HG03342 (cell line): ENCODE results near the gene DIS3L2.
"Not testable (repeated sequence)": the region's sequence is repeated elsewhere in the genome, so short reads cannot be mapped to it uniquely, and the experiment has no call there.

Source experiments
- ATAC-seq: cut with Tn5 transposase; IDR thresholded peaks from one replicate; pipeline ENCODE4 v1.9.1; 2021; ENCODE audit warnings: mild to moderate bottlenecking, moderate library complexity; ENCODE audit not compliant: unreplicated experiment

Gene DIS3L2

GRCh38 chr2:232316461-232317330, 355.2 kb downstream of the DIS3L2 start:
- no peak for ATAC-seq

DNA sequence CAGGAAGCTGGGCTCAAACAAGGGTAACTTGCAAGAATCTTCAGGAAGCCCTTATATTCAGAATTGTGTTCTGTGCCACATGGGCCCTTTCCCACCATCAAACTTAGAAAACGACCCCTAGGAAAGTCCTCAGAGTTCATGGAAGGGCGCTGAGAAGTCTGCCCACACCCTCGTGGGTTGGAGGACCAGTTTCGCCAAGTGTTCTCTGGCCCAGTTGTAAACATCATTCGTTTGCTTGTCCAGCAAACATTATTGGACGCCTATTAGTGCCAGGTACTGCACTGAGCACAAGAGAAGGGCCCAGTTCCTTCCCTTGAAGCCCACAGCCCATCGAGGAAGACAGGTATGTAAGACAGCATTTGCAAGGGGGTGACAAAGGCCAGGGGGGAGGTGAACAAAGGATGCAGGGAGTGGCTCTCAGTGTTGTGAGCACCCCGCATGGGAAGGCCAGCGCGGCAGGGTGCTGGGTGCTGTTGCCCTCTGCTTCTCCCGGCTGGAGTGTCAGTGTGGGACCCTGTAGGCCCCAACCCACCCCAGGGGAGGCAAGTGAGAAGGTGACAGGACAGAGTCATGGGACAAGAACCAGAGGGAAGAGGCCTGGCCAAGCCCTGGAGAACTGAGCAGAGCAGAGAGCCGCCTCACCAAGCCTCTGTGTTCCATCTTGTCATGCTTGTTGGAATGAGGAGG, 356.8 kb downstream of the DIS3L2 start:
- no peak for ATAC-seq

DNA sequence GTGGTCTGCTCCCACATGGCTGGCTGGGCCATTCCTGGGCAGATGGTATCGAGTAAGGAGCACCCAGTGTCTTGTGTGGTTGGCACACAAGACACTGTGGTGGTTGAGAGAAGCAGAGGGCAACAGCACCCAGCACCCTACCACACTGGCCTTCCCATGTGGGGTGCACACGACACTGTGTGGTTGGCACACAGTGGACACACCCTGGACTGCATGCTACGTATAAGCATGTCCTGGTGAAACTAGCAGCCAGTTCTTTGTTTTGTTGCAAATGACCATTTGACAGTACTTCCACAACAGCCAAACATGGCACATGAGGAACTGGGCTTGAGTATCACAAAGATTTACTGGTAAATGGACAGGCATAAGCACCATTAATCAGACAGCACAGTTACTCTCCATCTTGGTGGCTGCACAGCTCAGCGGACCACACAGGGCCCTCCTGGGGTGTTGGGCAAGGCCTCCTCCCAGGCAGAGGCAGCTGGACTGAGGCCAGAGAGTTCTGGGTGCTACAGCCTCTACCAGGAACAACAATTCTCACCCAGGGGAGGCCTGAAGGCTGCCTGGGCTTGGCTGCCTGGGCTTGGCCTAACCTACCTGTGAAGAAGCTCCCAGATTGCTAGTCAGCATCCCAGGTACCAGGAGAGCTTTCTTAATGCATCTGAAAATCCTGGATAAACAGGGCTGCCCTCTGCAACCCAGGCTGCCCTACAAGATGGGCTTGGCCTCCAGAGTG, 357.7 kb downstream of the DIS3L2 start:
- ATAC-seq: no peak

- no peak for ATAC-seq
Observed at GRCh38 chr2:232319803-232320442, 358.4 kb downstream of the DIS3L2 start.

DNA sequence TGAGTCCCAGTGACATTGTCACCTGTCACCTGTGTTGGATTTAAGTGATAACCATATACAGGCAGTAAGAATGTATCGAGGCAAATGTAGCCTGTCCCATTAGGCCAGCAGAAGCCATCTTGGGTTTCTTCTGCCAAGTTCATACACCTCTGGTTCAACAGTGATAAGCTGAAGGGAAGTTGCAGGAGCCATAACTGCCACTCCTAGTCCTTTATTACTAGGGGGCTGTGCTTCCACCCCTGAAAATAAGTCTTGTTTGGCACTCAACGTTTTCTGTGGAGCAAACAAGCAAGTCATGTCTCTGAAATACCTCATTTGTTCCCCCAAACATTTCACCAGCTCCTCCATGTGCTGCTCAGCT, 358.9 kb downstream of the DIS3L2 start:
- ATAC-seq: no peak

DNA sequence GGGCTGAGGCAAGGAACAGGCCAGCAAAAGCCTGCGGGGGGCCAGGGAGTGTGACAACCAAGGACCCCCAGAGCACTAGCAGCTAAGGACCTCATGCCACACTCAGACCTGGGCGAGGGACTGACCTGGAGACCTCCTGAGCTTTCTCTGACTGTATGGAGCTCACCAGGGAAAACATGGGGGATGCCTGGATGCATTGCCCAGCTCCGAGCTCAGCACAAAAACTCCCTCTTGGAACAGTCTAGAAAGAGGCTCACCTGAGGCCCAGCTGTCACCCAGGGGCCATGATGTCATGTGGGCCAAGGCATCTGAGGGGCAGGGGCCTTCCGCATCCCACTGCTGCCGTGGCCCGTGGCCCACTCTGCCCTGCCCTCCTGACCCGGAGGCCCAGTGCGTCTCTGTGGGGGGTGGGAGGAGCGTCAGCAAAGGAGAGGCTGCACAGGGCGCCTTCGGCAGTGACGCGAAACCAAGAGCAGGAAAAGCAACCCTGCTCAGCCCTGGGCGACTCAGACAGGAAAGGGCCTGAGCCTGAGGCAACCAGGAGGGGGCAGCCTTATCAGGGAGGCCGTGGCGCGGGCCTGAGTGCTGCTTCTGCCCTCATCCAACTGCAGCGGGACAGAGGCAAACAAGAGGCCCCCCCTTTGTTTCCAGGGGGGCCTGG, 359.8 kb downstream of the DIS3L2 start:
- no peak for ATAC-seq

DNA sequence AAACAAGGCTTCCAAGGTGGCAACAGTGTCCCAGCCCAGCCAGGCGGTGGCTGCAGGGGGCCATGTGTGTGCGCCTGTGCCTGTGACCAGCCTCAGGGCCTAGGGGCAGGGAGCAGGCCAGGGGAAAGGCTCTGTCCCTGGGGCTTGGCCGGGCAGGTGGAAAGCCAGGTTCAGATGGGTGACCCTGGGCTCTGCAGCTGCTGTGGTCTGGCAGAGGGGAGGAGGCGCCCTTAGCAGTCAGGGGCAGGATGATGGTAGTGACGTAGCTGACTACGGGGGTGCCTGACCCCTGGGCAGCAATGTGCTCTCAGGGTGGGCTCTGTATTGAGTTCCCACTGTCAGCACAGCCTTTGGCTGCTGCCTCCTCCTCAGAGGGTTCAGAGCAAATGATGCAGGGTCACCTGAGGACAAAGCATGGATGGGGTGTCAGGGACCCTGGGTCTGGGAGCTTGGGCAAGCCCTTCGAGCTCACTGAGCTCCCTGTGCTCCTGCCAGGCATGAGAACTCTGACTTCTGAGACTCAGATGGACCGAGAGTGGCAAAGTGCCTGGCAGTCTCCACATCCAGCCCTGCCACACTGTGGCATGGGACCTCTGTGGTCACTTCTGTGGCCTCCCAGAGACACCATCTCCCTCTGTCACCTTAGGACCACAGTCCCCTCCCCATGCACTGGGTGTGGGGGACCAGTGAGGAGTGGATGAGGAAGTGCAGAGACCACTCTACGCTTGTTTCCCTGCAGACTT, 360.5 kb downstream of the DIS3L2 start:
- no peak for ATAC-seq

DNA sequence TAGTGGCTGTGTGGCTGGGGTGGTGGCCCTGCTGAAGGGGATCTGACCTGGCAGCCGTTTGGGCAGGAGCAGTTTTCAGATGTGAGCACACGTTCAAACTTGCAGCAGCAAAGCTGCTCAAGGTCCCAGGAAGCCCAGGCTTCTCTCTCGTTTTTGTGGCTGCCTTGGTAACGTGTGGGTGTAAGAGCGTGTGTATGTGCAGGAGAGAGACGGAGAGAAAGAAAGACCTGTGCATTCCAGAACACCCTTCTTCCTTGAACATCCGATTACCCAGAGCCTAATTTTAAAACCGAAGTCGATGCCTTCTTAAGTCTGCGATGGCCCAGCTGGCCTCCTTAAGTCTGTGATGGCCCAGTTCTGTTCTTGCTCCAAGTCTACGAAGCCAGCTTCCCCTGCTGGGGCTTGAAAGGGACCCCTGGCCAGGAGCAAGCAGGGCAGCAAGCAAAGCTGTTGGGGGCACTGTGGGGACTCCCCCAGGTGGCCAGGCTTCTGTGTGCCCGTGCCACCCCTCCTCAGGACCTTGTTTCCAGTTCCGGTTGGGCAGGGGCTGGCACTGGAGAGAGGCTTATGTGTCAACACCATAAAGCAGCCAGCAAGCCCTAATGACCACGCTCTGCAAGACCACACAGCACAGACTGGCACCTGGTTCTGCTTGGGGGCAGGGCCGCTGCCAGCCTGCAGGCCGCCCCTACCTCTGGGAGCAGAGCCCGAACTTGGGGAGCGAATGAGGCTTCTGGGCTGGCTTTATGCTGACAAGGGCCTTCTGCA, 361.2 kb downstream of the DIS3L2 start:
- no peak for ATAC-seq

GRCh38 chr2:232323328-232323650, 361.8 kb downstream of the DIS3L2 start:
- ATAC-seq: no peak

DNA sequence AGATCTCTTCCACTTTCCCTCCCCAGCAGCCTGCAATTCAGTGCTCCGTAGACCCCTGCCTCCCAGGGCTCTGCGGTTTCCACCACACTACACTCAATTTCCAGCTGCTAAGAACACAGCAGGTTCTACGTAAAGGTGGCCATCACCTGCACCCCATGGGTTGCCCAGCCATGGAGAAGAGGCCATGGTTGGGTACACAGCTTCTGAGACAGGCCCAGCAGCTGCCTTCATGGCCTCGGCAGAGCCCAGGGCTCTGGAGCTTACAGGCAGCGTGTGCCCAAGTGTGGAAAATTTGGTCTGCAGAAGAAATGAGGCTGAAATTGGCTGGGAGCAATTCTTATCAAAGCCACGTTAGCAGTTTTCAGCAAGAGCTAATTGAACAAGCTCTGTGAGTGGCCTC, 362.5 kb downstream of the DIS3L2 start:
- not testable (repeated sequence) for ATAC-seq

DNA sequence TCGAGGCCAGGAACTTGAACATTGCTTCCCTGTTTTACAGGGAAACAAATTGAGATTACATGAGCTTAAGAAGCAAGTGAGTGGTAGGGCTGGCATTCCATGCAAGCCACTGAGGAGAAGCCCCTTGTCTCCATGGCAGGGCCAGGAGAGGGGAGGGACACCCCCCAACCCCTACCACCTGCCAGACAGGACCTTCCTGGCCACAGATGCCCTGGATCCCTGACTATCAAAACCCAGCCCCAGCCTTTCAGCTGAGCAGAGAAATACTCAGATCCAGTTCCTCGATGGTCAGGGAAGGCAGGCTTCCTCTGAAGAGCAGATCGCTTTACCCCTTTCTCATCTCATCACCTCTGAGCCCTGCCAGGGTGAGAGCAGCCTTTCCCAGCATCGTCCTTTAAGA, 363.3 kb downstream of the DIS3L2 start:
- ATAC-seq: no peak

GRCh38 chr2:232325324-232326273, 364.1 kb downstream of the DIS3L2 start:
- no peak for ATAC-seq

GRCh38 chr2:232326274-232327104, 365.0 kb downstream of the DIS3L2 start:
- not testable (repeated sequence) for ATAC-seq

- ATAC-seq: peak; percentile 61
Observed at GRCh38 chr2:232327105-232328031, 365.9 kb downstream of the DIS3L2 start.

DNA sequence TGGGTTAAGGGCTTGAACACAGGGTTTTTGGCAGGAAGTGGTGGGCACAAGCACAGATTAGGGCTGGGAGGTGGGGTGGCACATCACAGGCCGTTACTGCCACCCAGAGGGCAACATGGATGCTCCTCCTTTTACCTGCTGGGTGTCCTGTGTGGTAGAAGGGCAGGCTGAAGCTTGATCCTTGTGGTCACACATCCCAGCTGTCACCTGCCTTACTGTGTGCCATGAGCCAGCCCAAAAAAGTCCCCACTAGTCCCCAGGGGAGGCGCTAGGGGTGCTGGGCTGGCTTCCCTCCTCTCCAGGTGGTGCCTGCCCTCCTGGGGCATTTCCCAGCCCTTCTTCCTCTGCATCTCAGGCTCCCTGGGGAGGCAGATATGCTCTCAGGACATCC, 366.5 kb downstream of the DIS3L2 start:
- no peak for ATAC-seq
